HEK293T (cell line): ENCODE results near the gene TSPAN5.

Experiments
- ARNT ChIP-seq: fragments of 450-650 bp; IDR thresholded peaks from 2 replicates; pipeline ENCODE4 v1.6.1; 2017; ENCODE audit warnings: mild to moderate bottlenecking
- ELF4 ChIP-seq: fragments of 450-650 bp; IDR thresholded peaks from 2 replicates; pipeline ENCODE4 v1.6.1; 2017; ENCODE audit warnings: antibody characterized with exemption
- FOXA1 ChIP-seq: fragments of 450-650 bp; IDR thresholded peaks from 2 replicates; pipeline ENCODE4 v1.6.1; 2016; ENCODE audit warnings: mild to moderate bottlenecking
- FOXM1 ChIP-seq: fragments of 450-650 bp; IDR thresholded peaks from 2 replicates; pipeline ENCODE4 v1.6.1; 2017; ENCODE audit warnings: mild to moderate bottlenecking, borderline replicate concordance
- HDGF ChIP-seq: fragments of 450-650 bp; IDR thresholded peaks from 2 replicates; pipeline ENCODE4 v1.6.1; 2017; ENCODE audit warnings: antibody characterized with exemption, borderline replicate concordance
- NFRKB ChIP-seq: fragments of 450-650 bp; IDR thresholded peaks from 2 replicates; pipeline ENCODE4 v1.6.1; 2016; ENCODE audit warnings: mild to moderate bottlenecking, moderate library complexity
- SP1 ChIP-seq: fragments of 450-650 bp; IDR thresholded peaks from 2 replicates; pipeline ENCODE4 v1.6.1; 2017
- TARDBP ChIP-seq: fragments of 450-650 bp; IDR thresholded peaks from 2 replicates; pipeline ENCODE4 v1.6.1; 2016
- ZNF384 ChIP-seq: fragments of 450-650 bp; IDR thresholded peaks from 2 replicates; pipeline ENCODE4 v1.6.1; 2016
- TF ChIP-seq, protein P1 (sequence below): fragments of 450-650 bp; IDR thresholded peaks from 2 replicates; pipeline ENCODE4 v1.6.1; 2016

DNA sequence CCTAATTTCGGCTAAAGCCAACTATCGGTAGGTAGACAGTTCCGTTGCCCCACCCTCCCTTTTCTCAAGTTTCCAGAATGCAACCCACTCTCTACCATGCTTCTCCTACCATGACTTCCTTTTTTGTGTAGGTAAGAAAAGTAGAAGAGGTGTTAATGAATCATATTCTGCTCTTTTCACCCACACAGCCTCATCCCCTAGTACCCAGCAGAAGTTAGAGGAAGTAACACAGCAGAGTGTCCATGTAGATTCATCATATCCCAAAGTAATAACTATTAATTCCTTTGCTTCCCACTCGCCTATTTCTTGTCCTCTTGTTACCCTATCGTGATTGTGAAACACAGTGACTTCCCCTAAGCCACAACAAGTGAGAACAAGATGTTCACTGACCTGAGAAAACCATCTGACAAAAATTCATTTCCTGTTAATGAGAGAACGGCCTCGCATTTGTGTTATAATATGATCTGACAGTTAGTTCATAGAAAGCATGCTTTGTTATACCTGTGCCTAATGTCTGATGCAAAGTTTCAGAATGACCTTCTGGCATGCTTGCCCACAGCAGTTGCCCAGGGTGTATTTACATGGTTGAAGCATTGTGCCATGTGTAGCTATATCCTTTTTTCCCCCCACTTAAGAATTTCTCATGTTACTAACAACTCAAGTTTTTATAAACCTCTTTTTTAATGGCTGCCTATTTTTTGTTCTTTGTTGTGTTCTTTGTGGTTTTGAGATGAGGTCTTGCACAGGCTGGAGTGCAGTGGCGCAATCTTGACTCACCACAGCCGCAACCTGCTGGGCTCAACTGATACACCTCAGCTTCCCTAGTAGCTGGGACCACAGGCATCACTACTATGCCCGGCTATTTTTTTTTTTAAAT, 211.7 kb downstream of the TSPAN5 start:
- TF ChIP-seq FOXM1 (no peak), NFRKB (no peak), HDGF (no peak), FOXA1 (no peak), TARDBP (no peak), ELF4 (no peak), ARNT (no peak), SP1 (no peak), ZNF384 (no peak)
- TF ChIP-seq, protein P1, sequence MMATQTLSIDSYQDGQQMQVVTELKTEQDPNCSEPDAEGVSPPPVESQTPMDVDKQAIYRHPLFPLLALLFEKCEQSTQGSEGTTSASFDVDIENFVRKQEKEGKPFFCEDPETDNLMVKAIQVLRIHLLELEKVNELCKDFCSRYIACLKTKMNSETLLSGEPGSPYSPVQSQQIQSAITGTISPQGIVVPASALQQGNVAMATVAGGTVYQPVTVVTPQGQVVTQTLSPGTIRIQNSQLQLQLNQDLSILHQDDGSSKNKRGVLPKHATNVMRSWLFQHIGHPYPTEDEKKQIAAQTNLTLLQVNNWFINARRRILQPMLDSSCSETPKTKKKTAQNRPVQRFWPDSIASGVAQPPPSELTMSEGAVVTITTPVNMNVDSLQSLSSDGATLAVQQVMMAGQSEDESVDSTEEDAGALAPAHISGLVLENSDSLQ, result no peak
